Measurements from ENCODE around the gene COG6. TPM values are rescaled to one million over a fixed set of nuclear protein-coding genes. Genes with fewer than 3 reads are reported as not detected.

COG6 gene
- polyA plus RNA-seq, 1 of the 3 experiments (the other 2 are of a cell fraction), result 13.1 TPM

DNA sequence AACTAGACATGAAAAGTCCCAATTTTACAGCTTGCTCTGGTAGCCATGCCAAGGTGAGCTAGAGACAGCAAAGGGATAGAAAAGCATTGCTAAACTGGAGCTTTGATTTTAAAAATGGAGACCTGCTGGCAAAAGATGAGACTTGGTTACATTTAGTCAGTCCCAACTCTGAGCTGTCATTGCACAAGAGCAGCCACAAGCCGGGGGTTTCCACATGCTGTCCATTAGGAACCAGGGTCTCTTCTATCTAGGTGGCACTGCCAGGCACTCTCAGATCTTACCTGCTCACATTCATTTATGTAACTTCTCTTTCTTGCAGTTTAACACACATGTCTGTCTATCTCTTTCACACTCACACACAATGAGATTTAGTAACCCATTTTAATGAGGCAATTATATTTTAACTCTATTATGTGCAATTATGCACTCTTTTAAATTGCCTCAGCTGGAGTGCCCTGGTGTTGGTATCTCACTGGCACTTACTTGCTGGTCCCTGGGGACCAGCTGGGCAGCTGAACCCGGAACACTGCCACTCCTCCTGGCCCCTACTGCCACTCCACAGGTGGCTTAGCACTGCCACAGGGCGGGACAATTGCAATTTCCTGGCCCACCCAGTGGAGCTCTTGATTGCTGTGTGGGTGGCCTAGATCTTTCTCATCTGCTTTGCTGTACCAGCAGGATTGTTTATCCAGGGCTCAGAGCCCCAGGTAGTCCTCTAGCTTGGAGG, 112.5 kb downstream of the COG6 start:
- no peaks in the 10 kb centered on the region for H3K36me3 ChIP-seq (replicated peaks in 1 of 2; ENCODE audit: control insufficient read depth in 1 of 2, insufficient read depth in 2 of 2, low read length in 1 of 2)
- H3K9me2 ChIP-seq, result no peaks in the 10 kb centered on the region
- no peak for DNase-seq
- H3K79me2 ChIP-seq (ENCODE audit: insufficient read depth), result no peaks in the 10 kb centered on the region
- POLR2A ChIA-PET, result no interaction called here
- no peak overlapping the region for H3K4me3 ChIP-seq (ENCODE audit: low read depth in 2 of 2, low read length in 1 of 2)
- H3K4me2 ChIP-seq, result no peak overlapping the region
- no peak overlapping the region for H2AFZ ChIP-seq (ENCODE audit: low read depth)
- no peak overlapping the region for H3K9ac ChIP-seq
- H3F3A ChIP-seq (replicated peaks; ENCODE audit: insufficient read depth), result no peaks in the 10 kb centered on the region
- peaks cover 0 to 12% of the 10 kb centered on the region in 2 experiments; a peak in 3 of 4 replicates for H3K4me1 ChIP-seq (ENCODE audit: control insufficient read depth in 1 of 2, insufficient read depth in 2 of 2, low read depth in 1 of 2, low read length in 1 of 2)
- whole genome bisulfite sequencing (ENCODE audit: low lambda C conversion rate), result 80% methylated on average over 3 of the region's 3 CpGs
- TF ChIP-seq EZH2phosphoT487 (IDR thresholded peaks at IDR 0.05; ENCODE audit: borderline replicate concordance, low read depth) (no peak), CHD2 (IDR thresholded peaks at IDR 0.05; ENCODE audit: low read length, partially characterized antibody) (no peak), FOSL2 (IDR thresholded peaks at IDR 0.05; ENCODE audit: borderline replicate concordance, low read depth) (no peak), ELF1 (IDR thresholded peaks at IDR 0.05) (no peak), MAX (IDR thresholded peaks at IDR 0.05; ENCODE audit: low read depth) (no peak), POLR2AphosphoS5 (IDR thresholded peaks at IDR 0.05; ENCODE audit: low read depth, low read length) (no peak), MXI1 (IDR thresholded peaks at IDR 0.05; ENCODE audit: low read depth, low read length) (no peak), NFIC (IDR thresholded peaks at IDR 0.05; ENCODE audit: borderline replicate concordance) (no peak), RFX5 (IDR thresholded peaks at IDR 0.05; ENCODE audit: low read length) (no peak), TCF12 (IDR thresholded peaks at IDR 0.05) (no peak)
- TF ChIP-seq, protein P1, sequence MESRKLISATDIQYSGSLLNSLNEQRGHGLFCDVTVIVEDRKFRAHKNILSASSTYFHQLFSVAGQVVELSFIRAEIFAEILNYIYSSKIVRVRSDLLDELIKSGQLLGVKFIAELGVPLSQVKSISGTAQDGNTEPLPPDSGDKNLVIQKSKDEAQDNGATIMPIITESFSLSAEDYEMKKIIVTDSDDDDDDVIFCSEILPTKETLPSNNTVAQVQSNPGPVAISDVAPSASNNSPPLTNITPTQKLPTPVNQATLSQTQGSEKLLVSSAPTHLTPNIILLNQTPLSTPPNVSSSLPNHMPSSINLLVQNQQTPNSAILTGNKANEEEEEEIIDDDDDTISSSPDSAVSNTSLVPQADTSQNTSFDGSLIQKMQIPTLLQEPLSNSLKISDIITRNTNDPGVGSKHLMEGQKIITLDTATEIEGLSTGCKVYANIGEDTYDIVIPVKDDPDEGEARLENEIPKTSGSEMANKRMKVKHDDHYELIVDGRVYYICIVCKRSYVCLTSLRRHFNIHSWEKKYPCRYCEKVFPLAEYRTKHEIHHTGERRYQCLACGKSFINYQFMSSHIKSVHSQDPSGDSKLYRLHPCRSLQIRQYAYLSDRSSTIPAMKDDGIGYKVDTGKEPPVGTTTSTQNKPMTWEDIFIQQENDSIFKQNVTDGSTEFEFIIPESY (IDR thresholded peaks at IDR 0.05; ENCODE audit: borderline replicate concordance, low read depth), result no peak
- H3K27ac ChIP-seq (ENCODE audit: low read depth in 2 of 2, low read length in 1 of 2), result no peak overlapping the region
- CTCF ChIA-PET, result interaction anchor here (1.0 to 3.9 kb wide), 5 partner anchors 10 to 915 kb away, joined by 3 to 19 read pairs (median 3); no protein-coding TSS in a partner anchor
- H4K20me1 ChIP-seq (ENCODE audit: insufficient read depth), result no peaks in the 10 kb centered on the region
- H3K27me3 ChIP-seq (ENCODE audit: insufficient read depth), result no peaks in the 10 kb centered on the region
- H3K9me3 ChIP-seq, result no peaks in the 10 kb centered on the region; the same call in 1 of the 2 replicates

DNA sequence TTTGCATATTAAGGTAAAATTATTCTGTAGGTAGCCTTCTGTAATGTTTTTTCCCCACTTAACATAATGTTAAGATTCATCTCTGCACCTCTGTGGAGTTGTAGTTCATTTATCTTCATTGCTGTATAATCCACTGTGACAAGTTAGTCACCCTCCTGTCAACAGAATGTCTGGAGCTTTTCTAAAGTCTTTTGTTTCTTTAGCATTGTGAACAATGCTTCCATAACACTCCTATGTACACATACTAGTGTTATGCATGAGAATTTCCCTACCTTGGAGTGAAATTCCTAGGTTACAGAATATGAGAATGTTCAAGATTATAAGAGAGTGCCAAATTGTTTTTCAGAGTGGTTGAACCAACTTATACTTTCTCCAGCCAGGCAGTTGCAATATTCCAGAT, 113.5 kb downstream of the COG6 start:
- H2AFZ ChIP-seq (ENCODE audit: low read depth), result no peak overlapping the region
- H3K4me3 ChIP-seq (ENCODE audit: low read depth in 2 of 2, low read length in 1 of 2), result no peak overlapping the region
- POLR2A ChIA-PET, result no interaction called here
- H3K4me2 ChIP-seq, result no peak overlapping the region
- H3K27ac ChIP-seq (ENCODE audit: low read depth in 2 of 2, low read length in 1 of 2), result no peak overlapping the region
- TF ChIP-seq SMC3 (IDR thresholded peaks at IDR 0.05; ENCODE audit: low read depth, low read length) (no peak), POLR2AphosphoS5 (IDR thresholded peaks at IDR 0.05; ENCODE audit: low read depth, low read length) (peak; percentile 21; the same call in 1 of the 2 replicates), NFIC (IDR thresholded peaks at IDR 0.05; ENCODE audit: borderline replicate concordance) (peak; percentile 18; the same call in 1 of the 2 replicates), TEAD4 (IDR thresholded peaks at IDR 0.05; ENCODE audit: borderline replicate concordance, insufficient read depth) (no peak), JUND (IDR thresholded peaks at IDR 0.05) (peak; percentile 46), ELF1 (IDR thresholded peaks at IDR 0.05) (no peak), TCF12 (IDR thresholded peaks at IDR 0.05) (peak; percentile 79), EP300 (IDR thresholded peaks at IDR 0.05; ENCODE audit: borderline replicate concordance in 1 of 2, low read depth in 1 of 2, low read length in 1 of 2) (peak in 1 of 2 experiments; percentile 54; a peak in 1 of 4 replicates)
- TF ChIP-seq, protein P2, sequence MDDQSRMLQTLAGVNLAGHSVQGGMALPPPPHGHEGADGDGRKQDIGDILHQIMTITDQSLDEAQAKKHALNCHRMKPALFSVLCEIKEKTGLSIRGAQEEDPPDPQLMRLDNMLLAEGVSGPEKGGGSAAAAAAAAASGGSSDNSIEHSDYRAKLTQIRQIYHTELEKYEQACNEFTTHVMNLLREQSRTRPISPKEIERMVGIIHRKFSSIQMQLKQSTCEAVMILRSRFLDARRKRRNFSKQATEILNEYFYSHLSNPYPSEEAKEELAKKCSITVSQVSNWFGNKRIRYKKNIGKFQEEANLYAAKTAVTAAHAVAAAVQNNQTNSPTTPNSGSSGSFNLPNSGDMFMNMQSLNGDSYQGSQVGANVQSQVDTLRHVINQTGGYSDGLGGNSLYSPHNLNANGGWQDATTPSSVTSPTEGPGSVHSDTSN (IDR thresholded peaks at IDR 0.05), result peak; percentile 89
- no peak overlapping the region for H3K9ac ChIP-seq
- H3K36me3 ChIP-seq (replicated peaks in 1 of 2; ENCODE audit: control insufficient read depth in 1 of 2, insufficient read depth in 2 of 2, low read length in 1 of 2), result no peaks in the 10 kb centered on the region
- CTCF ChIA-PET, result interaction anchor here (0.6 to 3.9 kb wide), 6 partner anchors 83 to 909 kb away, joined by 3 to 19 read pairs (median 4); no protein-coding TSS in a partner anchor
- no peaks in the 10 kb centered on the region for H3K79me2 ChIP-seq (ENCODE audit: insufficient read depth)
- H3K9me3 ChIP-seq, result no peaks in the 10 kb centered on the region
- no peaks in the 10 kb centered on the region for H4K20me1 ChIP-seq (ENCODE audit: insufficient read depth)
- H3K9me2 ChIP-seq, result no peaks in the 10 kb centered on the region
- peaks cover 7 to 12% of the 10 kb centered on the region in 2 experiments; a peak in 3 of 4 replicates for H3K4me1 ChIP-seq (ENCODE audit: control insufficient read depth in 1 of 2, insufficient read depth in 2 of 2, low read depth in 1 of 2, low read length in 1 of 2)
- DNase-seq, result no peak
- no peaks in the 10 kb centered on the region for H3F3A ChIP-seq (replicated peaks; ENCODE audit: insufficient read depth)
- H3K27me3 ChIP-seq (ENCODE audit: insufficient read depth), result no peaks in the 10 kb centered on the region
